ENCODE results near the gene BPIFB4.

BPIFB4 gene

GRCh38 chr20:33079259-33079658 lies at the start of gene BPIFB4:
Gene BPIFB4 (plus strand): TSS chr20:33079643. CDS start chr20:33081527, 1,884 bp downstream.
- DNase-seq (ENCODE audit: low read depth, low spot score): peak; percentile 37
- ChIA-PET POLR2A (no interaction called here), CTCF (interaction anchor here (1.5 kb wide), 1 partner anchor 11 kb away, joined by 3 read pairs; no protein-coding TSS in a partner anchor)
- no peak for TF ChIP-seq CTCF (IDR thresholded peaks at IDR 0.05; ENCODE audit: insufficient read depth, low read length, missing control alignments)
- no peak within 1 kb of the TSS for H3K4me3 ChIP-seq (ENCODE audit: low read depth, low read length)

GRCh38 chr20:33030076-33030475 lies 49.4 kb upstream of the BPIFB4 start:
- H3K4me3 ChIP-seq (ENCODE audit: low read depth, low read length): no peak overlapping the region
- no peak for TF ChIP-seq CTCF (IDR thresholded peaks at IDR 0.05; ENCODE audit: insufficient read depth, low read length, missing control alignments)
- no peak for DNase-seq (ENCODE audit: low read depth, low spot score)
- ChIA-PET POLR2A (no interaction called here), CTCF (no interaction called here)

- H3K4me3 ChIP-seq (ENCODE audit: low read depth, low read length): no peak overlapping the region
- ChIA-PET POLR2A (no interaction called here), CTCF (no interaction called here)
- no peak for DNase-seq (ENCODE audit: low read depth, low spot score)
- no peak for TF ChIP-seq CTCF (IDR thresholded peaks at IDR 0.05; ENCODE audit: insufficient read depth, low read length, missing control alignments)
These were observed 48.9 kb upstream of the BPIFB4 start for GRCh38 chr20:33030569-33030968.

GRCh38 chr20:33031531-33031930 lies 47.9 kb upstream of the BPIFB4 start, which contains the start of gene BPIFB6:
Gene BPIFB6 (plus strand): TSS chr20:33031648. CDS start chr20:33031648, 0 bp downstream.
- H3K4me3 ChIP-seq (ENCODE audit: low read depth, low read length): no peak within 1 kb of the TSS
- no peak for TF ChIP-seq CTCF (IDR thresholded peaks at IDR 0.05; ENCODE audit: insufficient read depth, low read length, missing control alignments)
- CTCF ChIA-PET: no interaction called here
- POLR2A ChIA-PET: no interaction called here
- DNase-seq (ENCODE audit: low read depth, low spot score): no peak

GRCh38 chr20:33032555-33032954 lies 46.9 kb upstream of the BPIFB4 start:
- TF ChIP-seq CTCF (IDR thresholded peaks at IDR 0.05; ENCODE audit: insufficient read depth, low read length, missing control alignments): no peak
- no peak for DNase-seq (ENCODE audit: low read depth, low spot score)
- ChIA-PET POLR2A (no interaction called here), CTCF (no interaction called here)
- H3K4me3 ChIP-seq (ENCODE audit: low read depth, low read length): no peak overlapping the region

- TF ChIP-seq CTCF (IDR thresholded peaks at IDR 0.05; ENCODE audit: insufficient read depth, low read length, missing control alignments): no peak
- no peak overlapping the region for H3K4me3 ChIP-seq (ENCODE audit: low read depth, low read length)
- ChIA-PET CTCF (no interaction called here), POLR2A (no interaction called here)
- no peak for DNase-seq (ENCODE audit: low read depth, low spot score)
These were observed 46.1 kb upstream of the BPIFB4 start for GRCh38 chr20:33033381-33033780.
